MM.1S (cell line): ENCODE results near the gene SCP2.

ENCODE experiments used
- CTCF ChIP-seq: fragments of 300-600 bp; sonication (generic); IDR thresholded peaks from 2 replicates; pipeline ENCODE4 v1.5.1; 2016; ENCODE audit warnings: antibody characterized with exemption, low read length, mixed read lengths
- EZH2 ChIP-seq: fragments of 300-600 bp; sonication (generic); optimal IDR thresholded peaks from 2 replicates; pipeline ENCODE3; 2017; ENCODE audit warnings: low read depth, mild to moderate bottlenecking, antibody characterized with exemption, low read length, mixed read lengths

GRCh38 chr1:53037159-53037558 is 110.1 kb downstream of the SCP2 start:
- TF ChIP-seq CTCF (no peak), EZH2 (no peak)
